ENCODE measurements around the gene GATA5. TPM values are rescaled to one million over a fixed set of nuclear protein-coding genes. Genes with fewer than 3 reads are reported as not detected.

GATA5 gene
- total RNA-seq, 2 donors from 2014 or later, result 2.5 to 6.7 TPM

GRCh38 chr20:62494980-62495748 is 19.4 kb upstream of the GATA5 start:
- no peaks in the 10 kb centered on the region for H3K9me3 ChIP-seq (ENCODE audit: control insufficient read depth, low read length)
- no peak overlapping the region for H3K27ac Mint-ChIP-seq
- peaks cover 5% of the 10 kb centered on the region for H3K9me3 Mint-ChIP-seq
- no peaks in the 10 kb centered on the region for H3K36me3 Mint-ChIP-seq (ENCODE audit: low read depth)
- H3K4me3 Mint-ChIP-seq, result no peak overlapping the region
- peaks cover 5% of the 10 kb centered on the region for H3K27me3 ChIP-seq (ENCODE audit: control insufficient read depth, insufficient read depth, low read length, poor library complexity, severe bottlenecking)
- TF ChIP-seq, protein P1, sequence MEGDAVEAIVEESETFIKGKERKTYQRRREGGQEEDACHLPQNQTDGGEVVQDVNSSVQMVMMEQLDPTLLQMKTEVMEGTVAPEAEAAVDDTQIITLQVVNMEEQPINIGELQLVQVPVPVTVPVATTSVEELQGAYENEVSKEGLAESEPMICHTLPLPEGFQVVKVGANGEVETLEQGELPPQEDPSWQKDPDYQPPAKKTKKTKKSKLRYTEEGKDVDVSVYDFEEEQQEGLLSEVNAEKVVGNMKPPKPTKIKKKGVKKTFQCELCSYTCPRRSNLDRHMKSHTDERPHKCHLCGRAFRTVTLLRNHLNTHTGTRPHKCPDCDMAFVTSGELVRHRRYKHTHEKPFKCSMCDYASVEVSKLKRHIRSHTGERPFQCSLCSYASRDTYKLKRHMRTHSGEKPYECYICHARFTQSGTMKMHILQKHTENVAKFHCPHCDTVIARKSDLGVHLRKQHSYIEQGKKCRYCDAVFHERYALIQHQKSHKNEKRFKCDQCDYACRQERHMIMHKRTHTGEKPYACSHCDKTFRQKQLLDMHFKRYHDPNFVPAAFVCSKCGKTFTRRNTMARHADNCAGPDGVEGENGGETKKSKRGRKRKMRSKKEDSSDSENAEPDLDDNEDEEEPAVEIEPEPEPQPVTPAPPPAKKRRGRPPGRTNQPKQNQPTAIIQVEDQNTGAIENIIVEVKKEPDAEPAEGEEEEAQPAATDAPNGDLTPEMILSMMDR (conservative IDR thresholded peaks at IDR 0.05), result peak; percentile 23
- no peak overlapping the region for H3K27ac ChIP-seq (ENCODE audit: low read depth, low read length)
- H3K4me1 Mint-ChIP-seq, result peaks cover 8% of the 10 kb centered on the region
- no peak overlapping the region for H3K9ac ChIP-seq (ENCODE audit: extremely low read depth, low read length, poor library complexity, severe bottlenecking)
- H3K4me1 ChIP-seq (ENCODE audit: control insufficient read depth, insufficient read depth, low read length), result no peaks in the 10 kb centered on the region
- H3K27me3 Mint-ChIP-seq (ENCODE audit: insufficient read depth), result peaks cover 8% of the 10 kb centered on the region
- WGBS, 2 experiments (ENCODE audit: insufficient coverage in 1 of 2, insufficient read length in 1 of 2), result 90 to 96% methylated on average over 13 to 26 of the region's 26 CpGs
- H3K4me3 ChIP-seq (ENCODE audit: low read length), result no peak overlapping the region
- no peak for DNase-seq
- H3K36me3 ChIP-seq (ENCODE audit: control insufficient read depth, insufficient read depth, low read length), result no peaks in the 10 kb centered on the region

DNA sequence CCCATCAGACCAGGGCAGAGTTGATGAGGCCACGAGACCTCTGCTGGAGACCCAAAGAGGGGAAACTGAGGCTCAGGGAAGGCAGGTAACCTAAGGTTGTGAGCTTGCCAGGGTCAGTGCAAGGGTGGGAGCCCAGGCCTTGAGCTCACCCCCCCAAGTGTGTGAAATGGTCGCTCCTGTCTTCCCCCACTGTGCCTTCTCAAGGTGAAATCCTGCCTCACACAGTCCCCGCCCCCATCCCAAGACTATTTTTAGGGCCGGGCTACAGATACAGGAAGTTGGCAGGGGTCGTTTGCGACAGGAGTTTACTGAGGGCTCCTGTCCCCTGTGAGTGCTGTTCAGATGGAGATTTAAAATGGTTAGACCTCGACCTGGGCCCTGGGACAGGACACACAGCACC is 18.7 kb upstream of the GATA5 start:
- Mint-ChIP-seq H3K36me3 (ENCODE audit: low read depth) (no peaks in the 10 kb centered on the region), H3K9me3 (peaks cover 5% of the 10 kb centered on the region), H3K4me3 (no peak overlapping the region), H3K4me1 (peaks cover 8% of the 10 kb centered on the region), H3K27ac (no peak overlapping the region), H3K27me3 (ENCODE audit: insufficient read depth) (peaks cover 8% of the 10 kb centered on the region)
- H3K27me3 ChIP-seq (ENCODE audit: control insufficient read depth, insufficient read depth, low read length, poor library complexity, severe bottlenecking), result peaks cover 5% of the 10 kb centered on the region
- no peak overlapping the region for H3K4me3 ChIP-seq (ENCODE audit: low read length)
- WGBS, 2 experiments (ENCODE audit: insufficient coverage in 1 of 2, insufficient read length in 1 of 2), result 47 to 72% methylated on average over 5 to 7 of the region's 7 CpGs
- no peaks in the 10 kb centered on the region for H3K9me3 ChIP-seq (ENCODE audit: control insufficient read depth, low read length)
- TF ChIP-seq, protein P1 (conservative IDR thresholded peaks at IDR 0.05), result no peak
- no peak for DNase-seq
- H3K27ac ChIP-seq (ENCODE audit: low read depth, low read length), result no peak overlapping the region
- H3K4me1 ChIP-seq (ENCODE audit: control insufficient read depth, insufficient read depth, low read length), result no peaks in the 10 kb centered on the region
- H3K36me3 ChIP-seq (ENCODE audit: control insufficient read depth, insufficient read depth, low read length), result no peaks in the 10 kb centered on the region
- no peak overlapping the region for H3K9ac ChIP-seq (ENCODE audit: extremely low read depth, low read length, poor library complexity, severe bottlenecking)

GRCh38 chr20:62493886-62494285 is 18.1 kb upstream of the GATA5 start:
- 95 to 97% methylated on average over 10 of the region's 10 CpGs for whole genome bisulfite sequencing, 2 experiments (ENCODE audit: insufficient coverage in 1 of 2, insufficient read length in 1 of 2)
- no peak overlapping the region for H3K27ac ChIP-seq (ENCODE audit: low read depth, low read length)
- TF ChIP-seq, protein P1 (conservative IDR thresholded peaks at IDR 0.05), result no peak
- H3K27ac Mint-ChIP-seq, result no peak overlapping the region
- no peak overlapping the region for H3K4me3 ChIP-seq (ENCODE audit: low read length)
- no peak for DNase-seq
- no peaks in the 10 kb centered on the region for H3K4me1 ChIP-seq (ENCODE audit: control insufficient read depth, insufficient read depth, low read length)
- H3K9me3 Mint-ChIP-seq, result peaks cover 5% of the 10 kb centered on the region
- H3K36me3 Mint-ChIP-seq (ENCODE audit: low read depth), result no peaks in the 10 kb centered on the region
- H3K9ac ChIP-seq (ENCODE audit: extremely low read depth, low read length, poor library complexity, severe bottlenecking), result no peak overlapping the region
- H3K27me3 ChIP-seq (ENCODE audit: control insufficient read depth, insufficient read depth, low read length, poor library complexity, severe bottlenecking), result no peaks in the 10 kb centered on the region
- no peaks in the 10 kb centered on the region for H3K36me3 ChIP-seq (ENCODE audit: control insufficient read depth, insufficient read depth, low read length)
- H3K4me3 Mint-ChIP-seq, result no peak overlapping the region
- H3K27me3 Mint-ChIP-seq (ENCODE audit: insufficient read depth), result peaks cover 8% of the 10 kb centered on the region
- H3K4me1 Mint-ChIP-seq, result peaks cover 9% of the 10 kb centered on the region
- H3K9me3 ChIP-seq (ENCODE audit: control insufficient read depth, low read length), result no peaks in the 10 kb centered on the region
